ENCODE measurements around the gene TENM4.
"Not testable (repeated sequence)": the region's sequence is repeated elsewhere in the genome, so short reads cannot be mapped to it uniquely, and the experiment has no call there.

The TENM4 gene

GRCh38 chr11:79011357-79011756 is 429.5 kb downstream of the TENM4 start:
- Mint-ChIP-seq H3K4me1 (ENCODE audit: low read depth) (no peaks in the 10 kb centered on the region), H3K4me3 (no peak overlapping the region), H3K27ac (no peak overlapping the region), H3K9me3 (no peaks in the 10 kb centered on the region), H3K27me3 (peaks cover 43% of the 10 kb centered on the region), H3K36me3 (ENCODE audit: low read depth) (no peaks in the 10 kb centered on the region)
- intact Hi-C loops (cut with micrococcal nuclease): no loop called here

GRCh38 chr11:79007771-79008402 is 432.9 kb downstream of the TENM4 start:
- Mint-ChIP-seq H3K27ac (no peak overlapping the region), H3K4me1 (ENCODE audit: low read depth) (no peaks in the 10 kb centered on the region)

GRCh38 chr11:79006854-79007253 is 434.0 kb downstream of the TENM4 start:
- Mint-ChIP-seq H3K27me3 (peaks cover 28% of the 10 kb centered on the region), H3K27ac (no peak overlapping the region), H3K4me1 (ENCODE audit: low read depth) (no peaks in the 10 kb centered on the region), H3K9me3 (peaks cover 23% of the 10 kb centered on the region), H3K4me3 (no peak overlapping the region), H3K36me3 (ENCODE audit: low read depth) (no peaks in the 10 kb centered on the region)
- intact Hi-C loops (cut with micrococcal nuclease): no loop called here

More at GRCh38 chr11:79007771-79008402, 432.9 kb downstream of the TENM4 start:
- H3K36me3 Mint-ChIP-seq (ENCODE audit: low read depth): no peaks in the 10 kb centered on the region
- intact Hi-C loops (cut with micrococcal nuclease): no loop called here
- peaks cover 15% of the 10 kb centered on the region for H3K9me3 Mint-ChIP-seq
- peaks cover 32% of the 10 kb centered on the region for H3K27me3 Mint-ChIP-seq
- H3K4me3 Mint-ChIP-seq: no peak overlapping the region

- no peaks in the 10 kb centered on the region for H3K4me1 Mint-ChIP-seq (ENCODE audit: low read depth)
- no peak overlapping the region for H3K27ac Mint-ChIP-seq
- peaks cover 21% of the 10 kb centered on the region for H3K9me3 Mint-ChIP-seq
- peaks cover 23% of the 10 kb centered on the region for H3K27me3 Mint-ChIP-seq
- no peak overlapping the region for H3K4me3 Mint-ChIP-seq
- no peaks in the 10 kb centered on the region for H3K36me3 Mint-ChIP-seq (ENCODE audit: low read depth)
- intact Hi-C loops (cut with micrococcal nuclease): no loop called here
These were observed 444.8 kb downstream of the TENM4 start for GRCh38 chr11:78996007-78996406.

- no peak overlapping the region for H3K4me3 Mint-ChIP-seq
- H3K9me3 Mint-ChIP-seq: peaks cover 20% of the 10 kb centered on the region
- peaks cover 25% of the 10 kb centered on the region for H3K27me3 Mint-ChIP-seq
- no peak overlapping the region for H3K27ac Mint-ChIP-seq
- intact Hi-C loops (cut with micrococcal nuclease): no loop called here
- no peaks in the 10 kb centered on the region for H3K4me1 Mint-ChIP-seq (ENCODE audit: low read depth)
- H3K36me3 Mint-ChIP-seq (ENCODE audit: low read depth): no peaks in the 10 kb centered on the region
These were observed 445.7 kb downstream of the TENM4 start for GRCh38 chr11:78995171-78995570.

- Mint-ChIP-seq H3K9me3 (peaks cover 9% of the 10 kb centered on the region), H3K4me1 (ENCODE audit: low read depth) (no peaks in the 10 kb centered on the region), H3K27me3 (peaks cover 30% of the 10 kb centered on the region), H3K27ac (no peak overlapping the region), H3K36me3 (ENCODE audit: low read depth) (no peaks in the 10 kb centered on the region), H3K4me3 (no peak overlapping the region)
- intact Hi-C loops (cut with micrococcal nuclease): no loop called here
These were observed 446.9 kb downstream of the TENM4 start for GRCh38 chr11:78993802-78994430.

- Mint-ChIP-seq H3K9me3 (no peaks in the 10 kb centered on the region), H3K27me3 (peaks cover 34% of the 10 kb centered on the region), H3K27ac (no peak overlapping the region), H3K36me3 (ENCODE audit: low read depth) (no peaks in the 10 kb centered on the region), H3K4me3 (no peak overlapping the region), H3K4me1 (ENCODE audit: low read depth) (no peaks in the 10 kb centered on the region)
- intact Hi-C loops (cut with micrococcal nuclease): no loop called here
These were observed 449.1 kb downstream of the TENM4 start for GRCh38 chr11:78991681-78992080.

GRCh38 chr11:78990261-78990660 is 450.6 kb downstream of the TENM4 start:
- Mint-ChIP-seq H3K4me3 (no peak overlapping the region), H3K36me3 (ENCODE audit: low read depth) (no peaks in the 10 kb centered on the region), H3K9me3 (no peaks in the 10 kb centered on the region), H3K27ac (no peak overlapping the region), H3K4me1 (ENCODE audit: low read depth) (no peaks in the 10 kb centered on the region), H3K27me3 (peaks cover 37% of the 10 kb centered on the region)
- intact Hi-C loops (cut with micrococcal nuclease): no loop called here

GRCh38 chr11:78987748-78988147 is 453.1 kb downstream of the TENM4 start:
- H3K4me3 Mint-ChIP-seq: no peak overlapping the region
- H3K36me3 Mint-ChIP-seq (ENCODE audit: low read depth): no peaks in the 10 kb centered on the region
- no peaks in the 10 kb centered on the region for H3K9me3 Mint-ChIP-seq
- no peak overlapping the region for H3K27ac Mint-ChIP-seq
- no peaks in the 10 kb centered on the region for H3K4me1 Mint-ChIP-seq (ENCODE audit: low read depth)
- intact Hi-C loops (cut with micrococcal nuclease): no loop called here
- H3K27me3 Mint-ChIP-seq: peaks cover 21% of the 10 kb centered on the region

GRCh38 chr11:78986305-78986704 is 454.5 kb downstream of the TENM4 start:
- H3K27me3 Mint-ChIP-seq: peaks cover 16% of the 10 kb centered on the region
- no peak overlapping the region for H3K27ac Mint-ChIP-seq
- no peaks in the 10 kb centered on the region for H3K36me3 Mint-ChIP-seq (ENCODE audit: low read depth)
- no peaks in the 10 kb centered on the region for H3K4me1 Mint-ChIP-seq (ENCODE audit: low read depth)
- H3K9me3 Mint-ChIP-seq: no peaks in the 10 kb centered on the region
- H3K4me3 Mint-ChIP-seq: no peak overlapping the region
- intact Hi-C loops (cut with micrococcal nuclease): no loop called here

- intact Hi-C loops (cut with micrococcal nuclease): no loop called here
- no peaks in the 10 kb centered on the region for H3K9me3 Mint-ChIP-seq
- peaks cover 16% of the 10 kb centered on the region for H3K27me3 Mint-ChIP-seq
- no peak overlapping the region for H3K27ac Mint-ChIP-seq
- no peaks in the 10 kb centered on the region for H3K36me3 Mint-ChIP-seq (ENCODE audit: low read depth)
- no peak overlapping the region for H3K4me3 Mint-ChIP-seq
- no peaks in the 10 kb centered on the region for H3K4me1 Mint-ChIP-seq (ENCODE audit: low read depth)
These were observed 455.2 kb downstream of the TENM4 start for GRCh38 chr11:78985663-78986062.

- Mint-ChIP-seq H3K4me3 (no peak overlapping the region), H3K36me3 (ENCODE audit: low read depth) (no peaks in the 10 kb centered on the region), H3K9me3 (no peaks in the 10 kb centered on the region), H3K27me3 (peaks cover 10% of the 10 kb centered on the region), H3K27ac (no peak overlapping the region), H3K4me1 (ENCODE audit: low read depth) (no peaks in the 10 kb centered on the region)
- intact Hi-C loops (cut with micrococcal nuclease): no loop called here
These were observed 458.4 kb downstream of the TENM4 start for GRCh38 chr11:78982473-78982872.

GRCh38 chr11:78981153-78981552 is 459.7 kb downstream of the TENM4 start:
- Mint-ChIP-seq H3K27me3 (peaks cover 8% of the 10 kb centered on the region), H3K9me3 (no peaks in the 10 kb centered on the region), H3K4me3 (no peak overlapping the region), H3K4me1 (ENCODE audit: low read depth) (no peaks in the 10 kb centered on the region), H3K27ac (no peak overlapping the region), H3K36me3 (ENCODE audit: low read depth) (no peaks in the 10 kb centered on the region)
- intact Hi-C loops (cut with micrococcal nuclease): no loop called here

GRCh38 chr11:78978831-78979230 is 462.0 kb downstream of the TENM4 start:
- peaks cover 10% of the 10 kb centered on the region for H3K27me3 Mint-ChIP-seq
- no peak overlapping the region for H3K4me3 Mint-ChIP-seq
- intact Hi-C loops (cut with micrococcal nuclease): no loop called here
- no peaks in the 10 kb centered on the region for H3K36me3 Mint-ChIP-seq (ENCODE audit: low read depth)
- H3K9me3 Mint-ChIP-seq: no peaks in the 10 kb centered on the region
- H3K4me1 Mint-ChIP-seq (ENCODE audit: low read depth): no peaks in the 10 kb centered on the region
- H3K27ac Mint-ChIP-seq: no peak overlapping the region

- H3K4me3 Mint-ChIP-seq; H3K27ac Mint-ChIP-seq; H3K9me3 Mint-ChIP-seq; intact Hi-C loops (cut with micrococcal nuclease); H3K36me3 Mint-ChIP-seq (ENCODE audit: low read depth); H3K4me1 Mint-ChIP-seq (ENCODE audit: low read depth): not testable (repeated sequence)
- H3K27me3 Mint-ChIP-seq: peaks cover 12% of the 10 kb centered on the region
These were observed 463.0 kb downstream of the TENM4 start for GRCh38 chr11:78977848-78978247.

Data from dendritic cell treated with granulocyte-macrophage colony-stimulating factor and Interleukin-4, amounts not matched to agents 40 ng/mL and 50 ng/mL, for 4 days (primary cell).